K562 (cell line): Measurements from ENCODE around the gene NUB1. TPM values are rescaled to one million over a fixed set of nuclear protein-coding genes. Genes with fewer than 3 reads are reported as not detected.

Source experiments
- AFF1 ChIP-seq, 2 experiments: fragments of 450-650 bp; IDR thresholded peaks; 2 replicates each; pipeline ENCODE4 v1.6.1; 2018; ENCODE audit warnings: mild to moderate bottlenecking in 2 of 2, low read depth in 1 of 2; ENCODE audit not compliant: partially characterized antibody in 2 of 2
- BRF2 ChIP-seq: IDR thresholded peaks from 3 replicates; pipeline ENCODE4 v1.6.1; 2011; ENCODE audit warnings: borderline replicate concordance, mild to moderate bottlenecking; ENCODE audit not compliant: insufficient read length, insufficient read depth
- E2F6 ChIP-seq, 2 experiments: IDR thresholded peaks; 2 replicates each; pipeline ENCODE4 v1.6.1; 2011; ENCODE audit warnings: borderline replicate concordance in 1 of 2, control low read depth in 1 of 2, low read depth in 1 of 2, low read length in 1 of 2, mild to moderate bottlenecking in 1 of 2, mixed read lengths in 1 of 2, moderate library complexity in 1 of 2; ENCODE audit not compliant: insufficient read depth in 1 of 2, insufficient read length in 1 of 2, poor library complexity in 1 of 2, severe bottlenecking in 1 of 2; ENCODE audit errors: extremely low read depth in 1 of 2
- E4F1 ChIP-seq: fragments of 250-450 bp; sonication (Bioruptor Pico); IDR thresholded peaks from 2 replicates; pipeline ENCODE4 v1.5.0; 2021; ENCODE audit warnings: mild to moderate bottlenecking, borderline replicate concordance
- MAX ChIP-seq: sonication (generic); formaldehyde crosslinking; IDR thresholded peaks from 2 replicates; pipeline ENCODE4 v1.9.0; 2022; ENCODE audit warnings: mild to moderate bottlenecking, missing genetic modification reagents
- POLR2G ChIP-seq: fragments of 200-400 bp; formaldehyde crosslinking; IDR thresholded peaks from 2 replicates; pipeline ENCODE4 v1.6.1; 2017; ENCODE audit warnings: low read depth, mild to moderate bottlenecking, antibody characterized with exemption, low read length, moderate library complexity
- POLR3G ChIP-seq: IDR thresholded peaks from 2 replicates; pipeline ENCODE4 v1.6.1; 2011; ENCODE audit not compliant: insufficient read length, insufficient replicate concordance; ENCODE audit errors: extremely low read depth
- RAD21 ChIP-seq, 2 experiments: fragments of 250-450 bp in 1 of 2; fragments of 450-650 bp in 1 of 2; sonication (Bioruptor Pico) in 1 of 2; formaldehyde crosslinking in 1 of 2; IDR thresholded peaks in 1 of 2; conservative IDR thresholded peaks in 1 of 2; 2 replicates each; pipeline versions ENCODE4 v1.4.0 to v1.8.0; 2020 to 2022; ENCODE audit warnings: mild to moderate bottlenecking in 2 of 2, moderate library complexity in 1 of 2
- RBM25 ChIP-seq: fragments of 200-400 bp; formaldehyde crosslinking; IDR thresholded peaks from 2 replicates; pipeline ENCODE4 v1.6.1; 2018; ENCODE audit warnings: low read length, low read depth, moderate library complexity; ENCODE audit not compliant: severe bottlenecking
- SMARCE1 ChIP-seq: fragments of 450-650 bp; IDR thresholded peaks from 2 replicates; pipeline ENCODE4 v1.7.1; 2016; ENCODE audit warnings: mild to moderate bottlenecking
- YY1 ChIP-seq, 3 experiments: IDR thresholded peaks; 2 replicates each; pipeline ENCODE4 v1.6.1; 2011; ENCODE audit warnings: low read length in 2 of 3, mild to moderate bottlenecking in 2 of 3, moderate library complexity in 2 of 3, borderline replicate concordance in 1 of 3, control low read depth in 1 of 3, low read depth in 1 of 3; ENCODE audit not compliant: insufficient read depth in 3 of 3, insufficient replicate concordance in 2 of 3, control insufficient read depth in 1 of 3, insufficient read length in 1 of 3; ENCODE audit errors: extremely low read depth in 1 of 3
- ZNF165 ChIP-seq: fragments of 250-450 bp; sonication (Bioruptor Pico); IDR thresholded peaks from 2 replicates; pipeline ENCODE4 v1.4.0; 2020; ENCODE audit warnings: borderline replicate concordance
- polyA plus RNA-seq, 8 experiments: library from polyadenylated mRNA; depleted of rRNA in 4 of 8; stranded (reverse) in 5 of 8; unstranded in 3 of 8; fragments of >200 nt; fragmentation: Nextera tagmentation in 2 of 8; fragmentation: Illumina TruSeq in 1 of 8; extraction: Ambion mirVana in 2 of 8; extraction: Trizol in 1 of 8; gene quantifications; 2 replicates each; pipeline versions ENCODE4 v1.2.1 to v1.2.3, GENCODE V29; 2011 to 2014; ENCODE audit warnings: inconsistent platforms in 1 of 8, missing spikeins in 1 of 8
- total RNA-seq, 7 experiments: library from RNA; depleted of rRNA in 6 of 7; stranded (reverse); fragments of >200 nt in 6 of 7; fragmentation: Illumina TruSeq in 2 of 7; extraction: Trizol in 2 of 7; gene quantifications; 2 replicates each; pipeline versions ENCODE4 v1.2.1 to v1.2.3, GENCODE V29; 2011 to 2021; ENCODE audit warnings: low replicate concordance in 1 of 7

NUB1 gene
- total and polyA plus RNA-seq, 9 of the 15 experiments (the other 6 are each of a cell fraction or from before 2014, with no cell fraction given), result 43.2 to 159 (median 85.2) TPM

- TF ChIP-seq E4F1 (CRISPR knock-in tag) (no peak), YY1 (IDR thresholded peaks at IDR 0.05; ENCODE audit: borderline replicate concordance in 1 of 3, control insufficient read depth in 1 of 3, extremely low read depth in 1 of 3, insufficient read depth in 3 of 3, insufficient read length in 1 of 3, insufficient replicate concordance in 2 of 3, low read depth in 1 of 3, low read length in 2 of 3) (peak in 2 of 3 experiments; percentile 37 to 64), AFF1 (IDR thresholded peaks at IDR 0.05; ENCODE audit: low read depth in 1 of 2, partially characterized antibody in 2 of 2) (no peak), E2F6 (IDR thresholded peaks at IDR 0.05; ENCODE audit: borderline replicate concordance in 1 of 2, extremely low read depth in 1 of 2, insufficient read depth in 1 of 2, insufficient read length in 1 of 2, low read depth in 1 of 2, low read length in 1 of 2, poor library complexity in 1 of 2, severe bottlenecking in 1 of 2) (peak in 1 of 2 experiments; percentile 74), MAX (peak; percentile 54; the same call in 1 of the 2 replicates), RAD21 (CRISPR knock-in tag; conservative IDR thresholded peaks at IDR 0.05 in 1 of 2, IDR thresholded peaks at IDR 0.05 in 1 of 2) (no peak), RBM25 (no peak), SMARCE1 (no peak), ZNF165 (CRISPR knock-in tag) (no peak), POLR2G (peak; percentile 19; the same call in 1 of the 2 replicates), POLR3G (no peak), BRF2 (no peak)
Observed at GRCh38 chr7:151390598-151391357, 49.2 kb downstream of the NUB1 start (continued).
